Purkinje cell (primary cell): ENCODE measurements around the gene LSM11. TPM values are rescaled to one million over a fixed set of nuclear protein-coding genes. Genes with fewer than 3 reads are reported as not detected.

Source experiments
- polyA plus RNA-seq: library from polyadenylated mRNA; unstranded; fragments of >200 nt; fragmentation: Nextera tagmentation; gene quantifications from 2 replicates; pipeline ENCODE4 v1.2.1, GENCODE V29; 2014

Gene LSM11
- 7.9 and 12.3 TPM in 2 replicates for polyA plus RNA-seq

GRCh38 chr5:157743163-157744050 lies at the start of gene LSM11:
Gene LSM11 (plus strand): TSS chr5:157743712. CDS start chr5:157743751, 39 bp downstream.

GRCh38 chr5:157731272-157732129 lies 12.0 kb upstream of the LSM11 start, which contains the start of gene THG1L:
Gene THG1L (plus strand): TSS chr5:157731420. CDS start chr5:157731441, 21 bp downstream.

Other genes with a start within 250 kb of the LSM11 start
- 2.9 and 4.6 TPM in 2 replicates for gene ADAM19, start 167.9 kb upstream of the LSM11 start, polyA plus RNA-seq
- 0.95 TPM in 1 of 2 replicates, not detected in the other for gene SOX30, start 91.3 kb upstream of the LSM11 start, polyA plus RNA-seq
- not detected in 2 replicates for gene C5orf52, start 72.2 kb upstream of the LSM11 start, polyA plus RNA-seq
- 6.2 and 8.4 TPM in 2 replicates for gene THG1L, start 12.3 kb upstream of the LSM11 start, polyA plus RNA-seq
- gene CLINT1, start 115.4 kb downstream of the LSM11 start, polyA plus RNA-seq = 57.7 and 67.5 TPM in 2 replicates